ENCODE data around the gene CPEB4. TPM values are rescaled to one million over a fixed set of nuclear protein-coding genes. Genes with fewer than 3 reads are reported as not detected.
A peak's percentile ranks its signal among the peaks of the same experiment; 100 is the strongest.

The CPEB4 gene
- total and polyA plus RNA-seq, 2 experiments from 2014 or later = 5.9 to 10.2 TPM

DNA sequence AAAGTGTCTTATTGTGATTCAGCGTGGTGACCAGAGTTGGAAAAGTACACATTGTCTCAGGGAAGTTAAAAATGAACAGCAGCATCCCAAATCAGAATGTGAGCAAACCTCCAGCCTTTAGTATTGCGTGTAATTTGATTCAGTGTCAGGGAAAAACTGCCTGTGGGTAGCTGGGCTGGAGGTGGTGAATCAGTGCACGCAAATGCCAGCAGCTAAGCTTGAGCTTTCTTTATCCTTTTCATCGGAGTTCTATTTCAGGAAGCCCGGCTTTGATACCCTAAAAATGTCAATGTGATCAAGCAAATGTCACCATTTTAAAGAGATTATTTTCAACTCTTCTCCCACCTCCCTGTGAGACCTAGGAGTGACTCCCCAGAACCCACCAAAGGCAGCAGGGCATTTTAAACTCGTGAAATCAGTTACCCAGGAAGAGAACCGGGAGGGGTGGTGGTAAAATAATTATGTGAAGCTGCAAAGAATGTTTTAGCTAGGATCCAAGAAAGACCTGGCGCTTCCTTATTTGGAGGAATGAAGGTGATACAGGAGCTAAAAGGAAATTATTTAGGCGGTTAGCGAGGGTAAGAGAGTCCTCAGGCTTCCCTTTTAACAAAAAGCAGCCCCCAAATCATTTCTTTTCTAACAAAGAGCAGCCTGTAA, 75.2 kb downstream of the CPEB4 start:
- Histone ChIP-seq H2AFZ (no peak overlapping the region), H3K4me1 (ENCODE audit: insufficient read depth) (peaks cover 39% of the 10 kb centered on the region), H3K79me2 (replicated peaks; ENCODE audit: insufficient read depth) (no peaks in the 10 kb centered on the region), H3K27me3 (ENCODE audit: insufficient read depth) (no peaks in the 10 kb centered on the region), H3K36me3 (ENCODE audit: insufficient read depth) (no peaks in the 10 kb centered on the region), H3K27ac (ENCODE audit: low read depth) (peak overlapping the region; percentile 98), H4K20me1 (replicated peaks; ENCODE audit: insufficient read depth) (no peaks in the 10 kb centered on the region), H3F3A (replicated peaks; ENCODE audit: low read depth) (0 out of 2 replicates have a peak, but pooled peaks cover 2% of the 10 kb centered on the region), H3K9me2 (ENCODE audit: insufficient read depth) (no peaks in the 10 kb centered on the region), H3K4me2 (peak overlapping the region; percentile 65), H3K4me3 (peak overlapping the region; percentile 32)
- ATAC-seq (peak; percentile 44), DNase-seq (ENCODE audit: low spot score) (no peak)
- TF ChIP-seq EZH2phosphoT487 (IDR thresholded peaks at IDR 0.05; ENCODE audit: unreplicated experiment) (no peak), CREB1 (CRISPR knock-in tag; IDR thresholded peaks at IDR 0.05; ENCODE audit: low read depth) (no peak), NANOG (IDR thresholded peaks at IDR 0.05; ENCODE audit: borderline replicate concordance) (no peak), ZNF331 (CRISPR knock-in tag; IDR thresholded peaks at IDR 0.05; ENCODE audit: low read depth) (no peak), JUNB (IDR thresholded peaks at IDR 0.05; ENCODE audit: unreplicated experiment) (no peak), STAT1 (IDR thresholded peaks at IDR 0.05; ENCODE audit: unreplicated experiment) (no peak), ZNF114 (CRISPR knock-in tag; IDR thresholded peaks at IDR 0.05) (no peak), POLR2AphosphoS5 (IDR thresholded peaks at IDR 0.05; ENCODE audit: low read depth) (no peak), EZH2 (IDR thresholded peaks at IDR 0.05; ENCODE audit: low read depth, unreplicated experiment) (no peak)
- TF ChIP-seq, protein P1, sequence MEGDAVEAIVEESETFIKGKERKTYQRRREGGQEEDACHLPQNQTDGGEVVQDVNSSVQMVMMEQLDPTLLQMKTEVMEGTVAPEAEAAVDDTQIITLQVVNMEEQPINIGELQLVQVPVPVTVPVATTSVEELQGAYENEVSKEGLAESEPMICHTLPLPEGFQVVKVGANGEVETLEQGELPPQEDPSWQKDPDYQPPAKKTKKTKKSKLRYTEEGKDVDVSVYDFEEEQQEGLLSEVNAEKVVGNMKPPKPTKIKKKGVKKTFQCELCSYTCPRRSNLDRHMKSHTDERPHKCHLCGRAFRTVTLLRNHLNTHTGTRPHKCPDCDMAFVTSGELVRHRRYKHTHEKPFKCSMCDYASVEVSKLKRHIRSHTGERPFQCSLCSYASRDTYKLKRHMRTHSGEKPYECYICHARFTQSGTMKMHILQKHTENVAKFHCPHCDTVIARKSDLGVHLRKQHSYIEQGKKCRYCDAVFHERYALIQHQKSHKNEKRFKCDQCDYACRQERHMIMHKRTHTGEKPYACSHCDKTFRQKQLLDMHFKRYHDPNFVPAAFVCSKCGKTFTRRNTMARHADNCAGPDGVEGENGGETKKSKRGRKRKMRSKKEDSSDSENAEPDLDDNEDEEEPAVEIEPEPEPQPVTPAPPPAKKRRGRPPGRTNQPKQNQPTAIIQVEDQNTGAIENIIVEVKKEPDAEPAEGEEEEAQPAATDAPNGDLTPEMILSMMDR (conservative IDR thresholded peaks at IDR 0.05; ENCODE audit: low read depth in 2 of 2) = no peak
- TF ChIP-seq, protein P2, sequence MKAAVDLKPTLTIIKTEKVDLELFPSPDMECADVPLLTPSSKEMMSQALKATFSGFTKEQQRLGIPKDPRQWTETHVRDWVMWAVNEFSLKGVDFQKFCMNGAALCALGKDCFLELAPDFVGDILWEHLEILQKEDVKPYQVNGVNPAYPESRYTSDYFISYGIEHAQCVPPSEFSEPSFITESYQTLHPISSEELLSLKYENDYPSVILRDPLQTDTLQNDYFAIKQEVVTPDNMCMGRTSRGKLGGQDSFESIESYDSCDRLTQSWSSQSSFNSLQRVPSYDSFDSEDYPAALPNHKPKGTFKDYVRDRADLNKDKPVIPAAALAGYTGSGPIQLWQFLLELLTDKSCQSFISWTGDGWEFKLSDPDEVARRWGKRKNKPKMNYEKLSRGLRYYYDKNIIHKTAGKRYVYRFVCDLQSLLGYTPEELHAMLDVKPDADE (IDR thresholded peaks at IDR 0.05) = no peak
- TF ChIP-seq, protein P3, sequence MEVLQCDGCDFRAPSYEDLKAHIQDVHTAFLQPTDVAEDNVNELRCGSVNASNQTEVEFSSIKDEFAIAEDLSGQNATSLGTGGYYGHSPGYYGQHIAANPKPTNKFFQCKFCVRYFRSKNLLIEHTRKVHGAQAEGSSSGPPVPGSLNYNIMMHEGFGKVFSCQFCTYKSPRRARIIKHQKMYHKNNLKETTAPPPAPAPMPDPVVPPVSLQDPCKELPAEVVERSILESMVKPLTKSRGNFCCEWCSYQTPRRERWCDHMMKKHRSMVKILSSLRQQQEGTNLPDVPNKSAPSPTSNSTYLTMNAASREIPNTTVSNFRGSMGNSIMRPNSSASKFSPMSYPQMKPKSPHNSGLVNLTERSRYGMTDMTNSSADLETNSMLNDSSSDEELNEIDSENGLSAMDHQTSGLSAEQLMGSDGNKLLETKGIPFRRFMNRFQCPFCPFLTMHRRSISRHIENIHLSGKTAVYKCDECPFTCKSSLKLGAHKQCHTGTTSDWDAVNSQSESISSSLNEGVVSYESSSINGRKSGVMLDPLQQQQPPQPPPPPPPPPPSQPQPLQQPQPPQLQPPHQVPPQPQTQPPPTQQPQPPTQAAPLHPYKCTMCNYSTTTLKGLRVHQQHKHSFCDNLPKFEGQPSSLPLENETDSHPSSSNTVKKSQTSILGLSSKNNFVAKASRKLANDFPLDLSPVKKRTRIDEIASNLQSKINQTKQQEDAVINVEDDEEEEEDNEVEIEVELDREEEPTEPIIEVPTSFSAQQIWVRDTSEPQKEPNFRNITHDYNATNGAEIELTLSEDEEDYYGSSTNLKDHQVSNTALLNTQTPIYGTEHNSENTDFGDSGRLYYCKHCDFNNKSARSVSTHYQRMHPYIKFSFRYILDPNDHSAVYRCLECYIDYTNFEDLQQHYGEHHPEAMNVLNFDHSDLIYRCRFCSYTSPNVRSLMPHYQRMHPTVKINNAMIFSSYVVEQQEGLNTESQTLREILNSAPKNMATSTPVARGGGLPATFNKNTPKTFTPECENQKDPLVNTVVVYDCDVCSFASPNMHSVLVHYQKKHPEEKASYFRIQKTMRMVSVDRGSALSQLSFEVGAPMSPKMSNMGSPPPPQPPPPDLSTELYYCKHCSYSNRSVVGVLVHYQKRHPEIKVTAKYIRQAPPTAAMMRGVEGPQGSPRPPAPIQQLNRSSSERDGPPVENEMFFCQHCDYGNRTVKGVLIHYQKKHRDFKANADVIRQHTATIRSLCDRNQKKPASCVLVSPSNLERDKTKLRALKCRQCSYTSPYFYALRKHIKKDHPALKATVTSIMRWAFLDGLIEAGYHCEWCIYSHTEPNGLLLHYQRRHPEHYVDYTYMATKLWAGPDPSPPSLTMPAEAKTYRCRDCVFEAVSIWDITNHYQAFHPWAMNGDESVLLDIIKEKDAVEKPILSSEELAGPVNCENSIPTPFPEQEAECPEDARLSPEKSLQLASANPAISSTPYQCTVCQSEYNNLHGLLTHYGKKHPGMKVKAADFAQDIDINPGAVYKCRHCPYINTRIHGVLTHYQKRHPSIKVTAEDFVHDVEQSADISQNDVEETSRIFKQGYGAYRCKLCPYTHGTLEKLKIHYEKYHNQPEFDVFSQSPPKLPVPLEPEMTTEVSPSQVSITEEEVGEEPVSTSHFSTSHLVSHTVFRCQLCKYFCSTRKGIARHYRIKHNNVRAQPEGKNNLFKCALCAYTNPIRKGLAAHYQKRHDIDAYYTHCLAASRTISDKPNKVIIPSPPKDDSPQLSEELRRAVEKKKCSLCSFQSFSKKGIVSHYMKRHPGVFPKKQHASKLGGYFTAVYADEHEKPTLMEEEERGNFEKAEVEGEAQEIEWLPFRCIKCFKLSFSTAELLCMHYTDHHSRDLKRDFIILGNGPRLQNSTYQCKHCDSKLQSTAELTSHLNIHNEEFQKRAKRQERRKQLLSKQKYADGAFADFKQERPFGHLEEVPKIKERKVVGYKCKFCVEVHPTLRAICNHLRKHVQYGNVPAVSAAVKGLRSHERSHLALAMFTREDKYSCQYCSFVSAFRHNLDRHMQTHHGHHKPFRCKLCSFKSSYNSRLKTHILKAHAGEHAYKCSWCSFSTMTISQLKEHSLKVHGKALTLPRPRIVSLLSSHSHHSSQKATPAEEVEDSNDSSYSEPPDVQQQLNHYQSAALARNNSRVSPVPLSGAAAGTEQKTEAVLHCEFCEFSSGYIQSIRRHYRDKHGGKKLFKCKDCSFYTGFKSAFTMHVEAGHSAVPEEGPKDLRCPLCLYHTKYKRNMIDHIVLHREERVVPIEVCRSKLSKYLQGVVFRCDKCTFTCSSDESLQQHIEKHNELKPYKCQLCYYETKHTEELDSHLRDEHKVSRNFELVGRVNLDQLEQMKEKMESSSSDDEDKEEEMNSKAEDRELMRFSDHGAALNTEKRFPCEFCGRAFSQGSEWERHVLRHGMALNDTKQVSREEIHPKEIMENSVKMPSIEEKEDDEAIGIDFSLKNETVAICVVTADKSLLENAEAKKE (CRISPR knock-in tag; IDR thresholded peaks at IDR 0.05) = no peak
- TF ChIP-seq, protein P4, sequence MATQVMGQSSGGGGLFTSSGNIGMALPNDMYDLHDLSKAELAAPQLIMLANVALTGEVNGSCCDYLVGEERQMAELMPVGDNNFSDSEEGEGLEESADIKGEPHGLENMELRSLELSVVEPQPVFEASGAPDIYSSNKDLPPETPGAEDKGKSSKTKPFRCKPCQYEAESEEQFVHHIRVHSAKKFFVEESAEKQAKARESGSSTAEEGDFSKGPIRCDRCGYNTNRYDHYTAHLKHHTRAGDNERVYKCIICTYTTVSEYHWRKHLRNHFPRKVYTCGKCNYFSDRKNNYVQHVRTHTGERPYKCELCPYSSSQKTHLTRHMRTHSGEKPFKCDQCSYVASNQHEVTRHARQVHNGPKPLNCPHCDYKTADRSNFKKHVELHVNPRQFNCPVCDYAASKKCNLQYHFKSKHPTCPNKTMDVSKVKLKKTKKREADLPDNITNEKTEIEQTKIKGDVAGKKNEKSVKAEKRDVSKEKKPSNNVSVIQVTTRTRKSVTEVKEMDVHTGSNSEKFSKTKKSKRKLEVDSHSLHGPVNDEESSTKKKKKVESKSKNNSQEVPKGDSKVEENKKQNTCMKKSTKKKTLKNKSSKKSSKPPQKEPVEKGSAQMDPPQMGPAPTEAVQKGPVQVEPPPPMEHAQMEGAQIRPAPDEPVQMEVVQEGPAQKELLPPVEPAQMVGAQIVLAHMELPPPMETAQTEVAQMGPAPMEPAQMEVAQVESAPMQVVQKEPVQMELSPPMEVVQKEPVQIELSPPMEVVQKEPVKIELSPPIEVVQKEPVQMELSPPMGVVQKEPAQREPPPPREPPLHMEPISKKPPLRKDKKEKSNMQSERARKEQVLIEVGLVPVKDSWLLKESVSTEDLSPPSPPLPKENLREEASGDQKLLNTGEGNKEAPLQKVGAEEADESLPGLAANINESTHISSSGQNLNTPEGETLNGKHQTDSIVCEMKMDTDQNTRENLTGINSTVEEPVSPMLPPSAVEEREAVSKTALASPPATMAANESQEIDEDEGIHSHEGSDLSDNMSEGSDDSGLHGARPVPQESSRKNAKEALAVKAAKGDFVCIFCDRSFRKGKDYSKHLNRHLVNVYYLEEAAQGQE (IDR thresholded peaks at IDR 0.05; ENCODE audit: unreplicated experiment) = no peak
- Mint-ChIP-seq H3K4me1 (peaks cover 46% of the 10 kb centered on the region), H3K9me3 (peaks cover 7% of the 10 kb centered on the region; the same call in 1 of the 3 replicates), H3K27ac (peak overlapping the region; percentile 98), H3K4me3 (peak overlapping the region; percentile 35; the same call in 1 of the 3 replicates), H3K36me3 (ENCODE audit: low read depth) (peaks cover 7% of the 10 kb centered on the region), H3K27me3 (ENCODE audit: insufficient read depth, low read depth, poor library complexity) (peaks cover 5% of the 10 kb centered on the region)
